GM18499 (cell line): ENCODE results near the gene NDUFA8.

Experiments
- ATAC-seq: cut with Tn5 transposase; IDR thresholded peaks from one replicate; pipeline ENCODE4 v1.9.1; 2021; ENCODE audit warnings: moderate number of reproducible peaks; ENCODE audit not compliant: insufficient read depth, unreplicated experiment

The NDUFA8 gene

DNA sequence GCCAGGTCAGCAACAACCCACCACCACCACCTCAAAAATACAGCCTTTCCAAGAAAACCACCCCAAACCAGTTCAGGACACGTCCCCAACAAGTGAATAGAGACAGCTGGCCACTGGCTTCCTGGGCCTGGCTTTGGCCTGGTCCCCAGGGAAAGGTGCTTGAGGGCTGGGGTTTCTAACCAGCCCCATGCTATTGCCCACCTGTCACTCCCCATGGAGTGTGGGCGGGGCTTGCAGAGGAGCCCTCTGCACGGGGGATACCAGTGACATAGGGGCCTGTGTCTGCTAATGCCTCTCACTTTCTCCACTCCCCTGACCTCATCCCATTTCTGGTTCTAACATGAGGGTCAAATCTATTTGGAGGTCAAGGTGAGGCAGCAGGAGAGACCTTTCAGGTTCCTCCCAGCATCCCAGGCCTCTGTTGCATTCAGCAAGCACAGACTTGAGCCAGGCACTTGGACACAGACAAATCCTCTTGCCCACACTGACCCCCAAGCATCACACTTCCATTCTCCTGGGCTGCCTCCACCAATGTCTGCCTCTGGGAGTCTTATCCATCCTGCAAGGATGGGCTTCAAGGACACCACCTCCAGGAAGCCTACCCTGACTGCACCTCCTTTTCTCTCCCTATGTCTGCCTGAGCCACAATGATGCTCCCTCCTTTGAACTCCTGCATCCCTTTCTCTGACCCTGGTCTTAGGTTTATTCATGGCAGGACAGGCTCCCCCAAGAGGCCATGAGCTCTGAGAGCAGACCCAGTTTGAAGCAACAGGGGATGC lies 50.4 kb downstream of the NDUFA8 start:
- no peak for ATAC-seq

DNA sequence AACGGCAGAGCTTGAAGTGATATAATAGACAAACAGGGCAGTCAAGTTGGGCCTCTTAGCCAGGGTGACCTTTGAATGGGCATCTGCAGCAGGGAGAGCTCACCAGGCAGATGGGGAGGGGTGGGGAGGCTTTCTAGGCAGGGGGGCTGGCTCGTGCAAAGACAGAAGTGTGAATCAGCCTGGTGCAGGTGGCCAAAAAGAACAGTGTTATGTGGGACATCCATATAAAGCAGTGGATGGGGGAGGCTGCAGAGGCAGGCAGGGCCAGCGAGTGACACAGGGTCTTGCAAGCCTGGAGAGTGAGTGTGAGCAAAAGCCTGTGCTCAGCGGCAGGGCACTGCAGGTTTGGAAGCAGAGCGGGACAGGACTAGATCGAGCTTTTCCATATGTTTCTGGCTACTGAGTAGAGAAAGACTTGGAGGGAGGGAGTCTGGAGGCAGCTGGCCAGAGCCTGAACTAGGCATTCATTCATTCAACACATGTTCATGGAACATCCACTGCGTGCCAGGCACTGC lies 52.2 kb downstream of the NDUFA8 start:
- ATAC-seq = no peak

DNA sequence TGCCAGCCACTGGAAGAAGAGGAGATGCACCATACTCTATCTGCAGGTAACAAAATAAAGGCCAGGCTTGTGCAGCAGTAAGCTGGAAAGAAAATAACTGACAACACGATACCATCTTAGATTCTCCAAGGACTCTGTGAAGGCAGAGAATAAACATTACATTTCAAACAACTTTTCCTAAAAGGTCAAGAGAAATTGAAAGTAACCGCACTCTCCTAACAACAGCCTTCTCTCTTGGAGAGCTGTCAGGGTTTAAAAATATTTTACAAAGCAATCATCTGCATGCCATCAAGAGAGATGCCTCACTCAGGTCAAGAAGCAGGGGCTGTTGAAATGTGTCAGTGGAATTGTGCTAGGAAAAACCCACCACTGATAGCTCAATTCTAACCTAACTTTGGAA lies 53.0 kb downstream of the NDUFA8 start:
- no peak for ATAC-seq

DNA sequence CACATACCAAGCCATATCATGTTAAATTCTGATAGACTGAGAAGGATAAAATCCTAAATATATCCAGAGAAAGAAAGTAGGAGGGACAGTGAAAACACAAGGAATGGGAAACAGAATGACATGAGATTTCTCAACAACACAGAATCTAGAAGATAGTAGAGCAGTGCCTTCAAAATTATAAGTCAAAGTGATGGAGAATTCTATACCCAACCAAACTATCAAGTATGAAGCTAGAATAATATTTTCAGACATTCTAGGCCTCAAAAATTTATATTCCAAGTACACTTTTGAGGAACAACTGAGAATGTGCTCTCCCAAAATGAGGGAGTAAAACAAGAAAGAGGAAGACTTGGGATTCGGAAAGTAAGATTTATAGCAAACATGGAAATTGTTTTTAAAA lies 55.6 kb downstream of the NDUFA8 start:
- ATAC-seq = no peak

DNA sequence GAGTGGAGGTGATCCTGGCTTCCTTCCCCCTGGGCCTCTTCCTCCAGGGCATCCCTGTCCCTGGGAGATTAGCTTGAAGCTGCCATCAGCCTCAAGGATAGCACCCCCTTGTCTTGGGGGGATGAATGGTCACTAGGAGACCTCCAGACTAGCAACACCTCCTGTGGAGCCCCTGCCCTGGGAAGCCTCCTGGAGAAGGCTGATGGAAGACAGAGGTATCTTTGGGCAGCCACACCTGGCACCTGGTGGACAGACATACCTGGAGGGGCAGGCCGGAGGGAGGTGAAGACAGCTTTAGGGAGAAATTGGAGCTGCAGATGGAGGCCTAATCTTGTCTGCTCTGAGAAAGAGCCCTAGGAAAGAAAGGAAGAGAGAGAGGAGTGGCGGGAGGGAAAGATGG lies 57.4 kb downstream of the NDUFA8 start:
- no peak for ATAC-seq

DNA sequence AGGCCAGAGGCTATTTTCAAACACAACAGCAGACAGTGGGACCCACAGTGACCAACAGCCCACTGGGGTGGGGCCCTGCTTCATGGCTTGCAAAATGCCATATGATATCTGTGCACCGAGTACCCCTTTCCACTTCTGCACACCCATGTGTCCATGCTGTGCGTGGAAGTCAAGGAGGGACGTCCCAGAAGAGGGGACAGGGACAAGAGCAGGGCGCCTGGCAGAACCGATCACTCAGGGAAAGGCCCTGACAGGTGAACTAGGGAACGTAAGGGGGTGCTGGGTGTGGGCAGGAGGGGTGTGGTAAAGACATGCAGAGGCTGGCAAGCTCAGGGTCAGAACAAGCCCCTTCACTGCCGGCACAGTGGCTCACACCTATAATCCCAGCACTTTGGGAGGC lies 58.8 kb downstream of the NDUFA8 start:
- no peak for ATAC-seq

DNA sequence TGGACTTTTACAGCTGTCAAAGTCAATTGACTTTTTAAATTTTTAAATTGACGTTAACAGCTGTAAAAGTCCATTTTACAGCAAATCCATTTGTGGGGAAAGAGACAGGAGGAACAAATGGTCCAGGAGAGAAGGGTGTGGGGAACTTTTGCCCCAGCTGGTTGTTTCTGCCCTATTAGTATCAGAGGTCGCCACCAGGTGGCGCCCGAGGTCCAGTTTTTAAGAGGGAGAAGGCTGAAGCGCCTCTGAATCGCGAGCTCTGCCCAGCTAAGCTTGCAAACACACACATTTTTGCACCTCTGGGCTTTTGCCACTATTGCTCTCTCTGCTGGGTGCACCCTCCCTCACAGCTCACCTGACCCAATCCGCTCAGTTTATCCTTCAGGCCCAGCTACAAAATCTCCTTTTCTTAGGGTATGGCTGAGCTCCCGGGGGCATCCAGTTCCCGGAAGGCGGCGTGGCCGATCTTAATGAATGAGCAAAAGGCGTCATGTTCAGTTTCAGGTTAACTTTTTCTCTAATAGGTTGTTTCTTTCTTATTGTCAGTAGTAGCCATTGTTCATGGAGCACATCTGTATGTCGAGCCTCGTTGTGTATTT lies 60.2 kb downstream of the NDUFA8 start:
- ATAC-seq = no peak

DNA sequence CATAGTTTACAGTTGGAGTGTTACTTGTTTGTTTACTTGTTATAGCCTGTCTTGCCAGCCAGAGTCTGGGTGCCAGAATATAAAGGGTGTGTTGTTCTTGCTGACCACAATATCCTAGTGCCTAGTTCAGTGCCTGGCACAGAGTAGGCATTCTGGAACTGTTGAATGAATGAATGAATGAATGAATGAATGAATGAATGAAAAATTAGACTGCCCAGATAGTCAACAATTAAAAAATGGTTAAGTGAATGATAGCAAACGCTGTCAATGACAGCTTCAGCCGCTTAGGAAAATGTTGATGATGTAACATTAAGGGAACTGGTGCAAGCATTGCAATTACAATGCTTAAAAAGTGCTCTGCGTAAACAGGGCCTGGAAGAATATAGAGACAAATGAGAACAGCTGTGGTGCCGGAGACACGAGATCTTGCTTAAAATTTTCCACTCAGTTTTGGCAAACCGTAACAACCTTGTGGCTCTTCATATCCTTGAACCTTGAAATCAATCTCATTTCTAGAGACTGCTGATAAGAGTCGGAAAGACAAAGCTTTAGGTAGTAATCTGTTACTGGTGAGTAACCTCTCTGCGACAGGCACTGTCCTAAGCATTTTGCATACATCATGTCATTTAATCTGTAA lies 61.8 kb downstream of the NDUFA8 start:
- ATAC-seq = no peak

DNA sequence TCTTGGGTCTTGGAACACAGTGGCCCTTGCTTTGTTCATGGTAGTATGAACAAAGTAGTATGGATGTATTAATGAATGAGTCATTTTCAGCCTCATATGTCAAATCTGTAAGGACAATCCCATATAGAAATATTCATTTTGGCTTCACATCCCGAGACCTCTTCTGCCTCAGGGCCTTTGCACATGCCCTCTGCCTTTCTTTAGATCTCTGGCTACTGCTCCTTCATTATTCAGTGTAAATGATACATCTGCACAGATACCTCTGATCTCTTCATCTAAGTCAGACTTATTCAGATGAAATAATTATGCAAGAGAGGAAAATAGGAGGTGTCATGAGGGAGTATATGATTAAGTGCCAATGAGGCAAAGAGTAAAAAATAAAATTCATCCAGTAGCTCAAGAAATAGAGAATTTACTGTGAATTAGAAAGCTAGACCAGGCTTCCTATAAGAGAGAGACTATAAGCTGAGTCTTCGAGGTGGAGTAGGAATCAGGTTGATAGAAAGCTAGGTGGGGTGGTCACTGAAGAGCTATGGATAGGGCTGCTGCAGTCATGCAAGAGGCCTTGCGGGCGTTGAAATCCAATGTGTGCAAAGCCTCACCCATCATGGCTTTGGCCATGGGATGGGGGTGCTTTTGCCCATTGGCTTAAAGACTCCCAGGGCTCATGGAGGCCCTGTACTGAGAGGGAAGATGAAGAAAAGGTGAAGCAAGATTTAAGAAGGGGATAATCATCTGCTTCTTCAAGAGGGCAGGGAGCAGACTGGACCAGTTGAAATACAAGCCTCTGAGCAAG lies 62.8 kb downstream of the NDUFA8 start:
- ATAC-seq = no peak

DNA sequence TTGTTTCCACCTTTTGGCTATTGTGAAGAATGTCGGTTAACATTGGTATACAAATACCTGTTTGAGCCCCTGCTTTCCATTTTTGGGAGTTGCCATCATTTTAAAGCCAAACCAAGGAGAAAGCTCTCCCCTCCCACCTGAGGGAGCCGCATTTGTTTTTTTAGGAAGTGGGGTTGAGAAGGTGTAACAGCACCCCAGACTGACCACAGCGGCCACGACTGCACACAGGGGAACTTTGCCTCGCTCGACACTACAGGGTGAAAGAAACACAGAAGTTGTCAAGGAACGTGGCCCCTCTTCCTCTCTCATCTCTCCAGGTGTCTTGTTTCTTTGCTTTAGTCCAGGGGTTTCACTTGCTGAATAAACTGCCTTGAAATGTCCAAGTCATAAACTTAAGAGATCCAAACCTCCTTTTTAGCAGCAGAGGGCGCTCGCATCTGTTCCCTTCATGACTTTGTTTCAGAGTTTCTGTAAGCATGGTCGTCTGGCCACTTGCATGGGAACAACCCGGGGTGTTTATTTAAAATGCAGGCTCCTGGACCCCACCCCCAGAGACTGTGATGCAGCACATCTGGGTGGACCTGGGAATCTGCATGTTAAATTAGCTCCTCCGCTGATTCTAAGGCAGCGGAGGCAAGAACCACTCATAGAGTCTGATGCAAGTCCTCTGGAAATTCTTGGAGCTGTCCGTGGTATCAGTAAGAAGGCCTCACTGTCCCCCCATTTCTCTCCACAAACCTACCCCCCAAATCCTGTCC lies 64.4 kb downstream of the NDUFA8 start:
- ATAC-seq = no peak
